NCI-H524 (cell line): ENCODE measurements around the gene CAMTA1.
A peak's percentile ranks its signal among the peaks of the same experiment; 100 is the strongest.

Experiments used
- DNase-seq, 2 experiments: peaks; one replicate each; lab custom pipeline; 2025; lab: John Stamatoyannopoulos, UW

Gene CAMTA1

GRCh38 chr1:7535934-7536878 lies 751.0 kb downstream of the CAMTA1 start:
- no peak for DNase-seq

GRCh38 chr1:7536891-7537591 lies 751.8 kb downstream of the CAMTA1 start:
- DNase-seq, result peak; percentile 36 to 74

- no peak for DNase-seq
Observed at GRCh38 chr1:7538033-7538432, 752.8 kb downstream of the CAMTA1 start.

GRCh38 chr1:7538849-7539768 lies 753.9 kb downstream of the CAMTA1 start:
- DNase-seq, result no peak

GRCh38 chr1:7539769-7540175 lies 754.5 kb downstream of the CAMTA1 start:
- DNase-seq, result peak in 1 of 2 experiments; percentile 26

- DNase-seq, result no peak
Observed at GRCh38 chr1:7540816-7541215, 755.6 kb downstream of the CAMTA1 start.

- DNase-seq, result no peak
Observed at GRCh38 chr1:7541629-7542028, 756.4 kb downstream of the CAMTA1 start.

- no peak for DNase-seq
Observed at GRCh38 chr1:7543718-7544090, 758.5 kb downstream of the CAMTA1 start.

- DNase-seq, result no peak
Observed at GRCh38 chr1:7549277-7550161, 764.3 kb downstream of the CAMTA1 start.

GRCh38 chr1:7550261-7550865 lies 765.1 kb downstream of the CAMTA1 start:
- no peak for DNase-seq

GRCh38 chr1:7550981-7551380 lies 765.7 kb downstream of the CAMTA1 start:
- DNase-seq, result no peak

- DNase-seq, result no peak
Observed at GRCh38 chr1:7551442-7551841, 766.2 kb downstream of the CAMTA1 start.

GRCh38 chr1:7552402-7552801 lies 767.1 kb downstream of the CAMTA1 start:
- no peak for DNase-seq

- peak in 1 of 2 experiments; percentile 9 for DNase-seq
Observed at GRCh38 chr1:7553042-7553690, 767.9 kb downstream of the CAMTA1 start.

GRCh38 chr1:7554385-7555235 lies 769.4 kb downstream of the CAMTA1 start:
- peak in 1 of 2 experiments; percentile 27 for DNase-seq

- DNase-seq, result no peak
Observed at GRCh38 chr1:7555391-7556185, 770.3 kb downstream of the CAMTA1 start.

- DNase-seq, result no peak
Observed at GRCh38 chr1:7557301-7557891, 772.1 kb downstream of the CAMTA1 start.

GRCh38 chr1:7558041-7558461 lies 772.8 kb downstream of the CAMTA1 start:
- no peak for DNase-seq
